IPS-18c (cell line): ENCODE measurements around the gene METTL26.

ENCODE experiments used
- H3K4me3 ChIP-seq: 2 replicates; pipeline ENCODE4 v1.7.0; 2013; ENCODE audit warnings: low read depth, mild to moderate bottlenecking, low read length, moderate library complexity; ENCODE audit not compliant: insufficient read depth
- H3K9me3 ChIP-seq: one replicate; pipeline ENCODE4 v1.6.1; 2013; ENCODE audit warnings: mild to moderate bottlenecking, low read length, moderate library complexity; ENCODE audit not compliant: control insufficient read depth, insufficient read depth

The METTL26 gene

DNA sequence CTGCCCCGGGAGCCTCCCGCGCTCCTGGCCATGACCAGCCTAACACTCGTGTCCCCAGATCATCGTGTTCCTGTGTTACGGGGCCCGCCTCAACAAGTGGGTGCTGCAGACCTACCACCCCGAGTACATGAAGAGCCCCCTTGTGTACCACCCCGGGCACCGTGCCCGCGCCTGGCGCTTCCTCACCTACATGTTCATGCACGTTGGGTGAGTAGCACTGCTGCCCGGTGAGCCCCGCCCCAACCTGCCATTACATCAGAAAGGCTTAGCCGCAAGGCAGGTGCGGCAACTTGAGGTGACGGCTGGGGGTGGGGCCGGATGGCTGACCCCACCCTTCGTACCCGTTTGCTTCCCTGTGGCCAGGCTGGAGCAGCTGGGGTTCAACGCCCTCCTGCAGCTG is 40.8 kb upstream of the METTL26 start:
- Histone ChIP-seq H3K9me3 (no peaks in the 10 kb centered on the region), H3K4me3 (peak overlapping the region; percentile 15; the same call in 1 of the 2 replicates)

DNA sequence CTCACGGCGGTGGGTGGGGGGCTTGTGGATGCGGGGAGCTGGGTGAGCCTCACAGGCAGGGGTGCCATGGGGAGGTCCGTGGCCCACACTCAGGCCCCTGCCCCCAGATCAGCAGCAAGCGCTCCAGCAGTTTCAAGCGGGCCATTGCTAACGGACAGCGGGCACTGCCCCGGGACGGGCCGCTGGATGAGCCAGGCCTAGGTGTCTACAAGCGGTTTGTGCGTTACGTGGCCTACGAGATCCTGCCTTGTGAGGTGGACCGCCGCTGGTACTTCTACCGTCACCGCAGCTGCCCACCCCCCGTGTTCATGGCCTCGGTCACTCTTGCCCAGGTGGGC is 40.4 kb upstream of the METTL26 start:
- H3K4me3 ChIP-seq = peak overlapping the region; percentile 15; the same call in 1 of the 2 replicates
- H3K9me3 ChIP-seq = no peaks in the 10 kb centered on the region

DNA sequence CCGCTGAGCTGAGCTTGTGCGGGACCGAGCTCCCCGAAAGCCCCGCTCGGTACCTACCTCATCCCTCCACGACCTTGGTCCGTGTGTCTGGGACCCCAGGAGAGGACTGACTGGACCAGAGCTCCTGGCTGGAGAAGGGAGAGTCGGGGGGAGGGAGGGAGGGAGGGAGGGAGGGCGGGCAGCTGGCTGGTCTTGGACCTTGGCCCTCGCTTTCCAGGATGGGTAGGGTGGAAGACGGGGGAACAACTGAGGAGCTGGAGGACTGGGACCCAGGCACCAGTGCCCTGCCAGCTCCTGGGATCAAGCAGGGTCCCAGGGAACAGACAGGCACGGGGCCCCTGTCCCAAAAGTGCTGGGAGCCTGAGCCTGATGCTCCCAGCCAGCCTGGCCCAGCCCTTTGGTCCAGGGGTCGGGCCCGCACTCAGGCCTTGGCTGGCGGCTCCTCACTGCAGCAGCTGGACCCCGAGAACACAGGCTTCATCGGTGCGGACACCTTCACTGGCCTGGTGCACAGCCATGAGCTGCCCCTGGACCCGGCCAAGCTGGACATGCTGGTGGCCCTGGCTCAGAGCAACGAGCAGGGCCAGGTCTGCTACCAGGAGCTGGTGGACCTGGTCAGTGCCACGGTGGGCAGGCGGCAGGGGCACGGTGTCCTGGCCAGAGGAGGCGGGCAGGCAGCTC is 39.9 kb upstream of the METTL26 start:
- peak overlapping the region; percentile 47 for H3K4me3 ChIP-seq

DNA sequence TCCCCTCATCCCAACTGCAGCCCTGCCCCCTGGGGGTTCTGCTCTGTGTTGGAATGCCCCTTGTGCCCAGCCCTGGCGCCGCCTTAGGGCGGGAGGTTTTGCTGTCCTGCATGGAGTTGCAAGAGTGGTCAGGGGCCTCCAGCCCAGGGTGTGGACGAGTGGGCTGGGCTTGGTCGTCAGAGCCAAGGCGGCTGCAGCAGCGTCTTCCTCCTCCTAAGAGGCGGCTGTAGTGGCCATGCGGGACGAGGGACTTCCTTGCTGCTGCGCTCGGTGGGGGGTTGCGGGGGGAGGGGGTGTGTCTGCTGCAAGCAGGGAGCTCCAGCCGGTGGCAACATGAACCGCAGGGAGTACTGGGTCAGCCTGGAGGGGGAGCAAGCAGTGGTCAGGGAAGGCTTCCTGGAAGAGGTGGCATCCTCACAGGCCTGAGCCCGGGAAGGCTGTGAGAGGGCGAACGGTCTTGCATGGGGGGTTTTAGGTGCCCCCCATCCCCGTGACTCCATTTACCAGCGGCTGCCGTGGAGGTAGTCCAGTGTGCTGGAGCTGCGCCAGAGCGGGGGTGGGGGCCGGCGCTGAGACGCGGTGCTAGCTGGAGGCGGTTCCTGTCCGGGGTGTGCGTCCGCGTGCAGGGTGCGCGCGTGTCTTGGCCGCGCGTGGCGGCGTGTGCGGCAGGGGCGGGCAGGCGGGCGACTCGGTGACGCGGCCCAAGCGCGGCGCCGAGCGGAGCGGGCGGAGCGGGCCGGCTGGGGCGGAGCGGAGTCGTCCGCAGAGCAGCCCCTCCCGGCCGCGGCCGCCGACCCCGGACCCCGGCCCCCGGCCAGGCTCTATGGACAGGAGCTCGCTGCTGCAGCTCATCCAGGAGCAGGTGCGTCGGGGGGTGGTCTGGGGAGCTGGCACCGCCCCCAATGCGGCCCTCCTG is 39.1 kb upstream of the METTL26 start, which contains the start of gene RHBDL1:
Gene RHBDL1, plus strand, starts transcription at position 704 of the 916 bp plus-strand sequence. Its CDS starts 120 bp downstream, at position 824.
- Histone ChIP-seq H3K4me3 (peak within 1 kb of the TSS; percentile 47), H3K9me3 (no peaks in the 10 kb centered on the region)

More for the DNA sequence above, 39.9 kb upstream of the METTL26 start:
- no peaks in the 10 kb centered on the region for H3K9me3 ChIP-seq

DNA sequence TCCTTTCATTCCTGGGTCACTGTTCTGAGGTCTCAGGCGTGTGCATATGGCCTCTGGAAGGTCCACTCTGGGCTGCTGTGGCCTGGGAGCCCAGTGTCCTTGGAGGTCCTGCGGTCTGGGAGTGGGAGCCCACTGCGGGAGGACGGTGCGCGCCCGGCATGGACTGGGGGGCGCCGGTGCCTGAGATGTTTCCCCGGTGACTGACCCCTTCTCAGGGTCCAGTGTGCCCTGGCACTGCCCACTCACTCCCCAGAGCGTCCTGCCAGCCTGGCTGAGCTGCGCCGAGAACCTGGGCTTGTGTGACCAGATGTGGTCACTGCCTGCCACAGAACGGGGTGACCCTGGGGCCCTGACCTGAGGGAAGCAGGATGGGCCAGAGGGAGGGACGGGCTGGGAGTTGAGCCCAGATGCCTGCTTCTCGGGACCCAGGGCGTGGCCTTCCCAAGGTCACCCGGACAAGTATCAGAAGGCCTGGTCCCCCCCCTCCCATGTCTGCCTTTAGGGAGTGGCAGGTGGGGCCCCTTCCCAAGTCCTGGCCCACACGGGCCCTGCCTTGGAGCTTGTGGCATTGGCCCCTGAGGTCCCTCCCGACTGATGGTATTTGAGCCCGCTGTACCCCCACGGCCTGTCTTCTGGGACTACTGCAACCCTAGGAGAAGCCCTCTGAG is 38.2 kb upstream of the METTL26 start:
- Histone ChIP-seq H3K4me3 (peak overlapping the region; percentile 0; the same call in 1 of the 2 replicates), H3K9me3 (no peaks in the 10 kb centered on the region)

DNA sequence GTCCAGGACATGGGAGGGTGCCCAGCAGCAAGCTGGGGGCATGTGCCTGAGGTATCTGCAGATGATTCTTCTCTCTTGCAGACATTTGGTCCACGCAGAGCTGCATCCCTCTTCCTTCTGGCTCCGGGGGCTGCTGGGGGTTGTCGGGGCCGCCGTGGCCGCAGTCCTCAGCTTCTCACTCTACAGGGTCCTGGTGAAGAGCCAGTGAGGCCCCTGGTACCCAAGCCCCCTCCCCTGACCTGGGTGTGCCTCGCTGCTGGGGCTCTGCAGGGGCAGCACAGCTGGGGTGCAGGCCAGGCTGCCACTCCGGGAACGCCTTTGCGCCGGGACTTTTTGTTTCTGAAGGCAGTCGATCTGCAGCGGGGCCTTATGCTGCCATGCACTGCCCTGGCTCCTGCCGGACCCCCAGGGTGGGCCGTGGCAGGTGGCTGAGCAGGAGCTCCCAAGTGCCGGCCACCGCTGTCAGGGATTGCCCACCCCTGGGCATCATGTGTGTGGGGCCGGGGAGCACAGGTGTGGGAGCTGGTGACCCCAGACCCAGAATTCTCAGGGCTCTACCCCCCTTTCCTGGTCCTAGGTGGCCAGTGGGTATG is 37.4 kb upstream of the METTL26 start:
- no peaks in the 10 kb centered on the region for H3K9me3 ChIP-seq
- H3K4me3 ChIP-seq = no peak overlapping the region

DNA sequence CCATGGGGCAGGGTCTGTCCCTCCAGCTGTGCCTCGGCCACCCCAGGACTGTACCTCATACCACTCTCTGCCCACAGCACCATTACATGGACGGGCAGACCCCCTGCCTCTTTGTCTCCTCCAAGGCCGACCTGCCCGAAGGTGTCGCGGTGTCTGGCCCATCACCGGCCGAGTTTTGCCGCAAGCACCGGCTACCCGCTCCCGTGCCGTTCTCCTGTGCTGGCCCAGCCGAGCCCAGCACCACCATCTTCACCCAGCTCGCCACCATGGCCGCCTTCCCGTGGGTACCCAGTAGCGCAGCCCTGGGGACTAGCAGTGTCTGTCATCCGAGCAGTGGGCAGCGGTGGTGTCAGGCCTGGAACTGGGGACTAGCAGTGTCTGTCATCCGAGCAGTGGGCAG is 36.7 kb upstream of the METTL26 start:
- no peaks in the 10 kb centered on the region for H3K9me3 ChIP-seq
- no peak overlapping the region for H3K4me3 ChIP-seq

DNA sequence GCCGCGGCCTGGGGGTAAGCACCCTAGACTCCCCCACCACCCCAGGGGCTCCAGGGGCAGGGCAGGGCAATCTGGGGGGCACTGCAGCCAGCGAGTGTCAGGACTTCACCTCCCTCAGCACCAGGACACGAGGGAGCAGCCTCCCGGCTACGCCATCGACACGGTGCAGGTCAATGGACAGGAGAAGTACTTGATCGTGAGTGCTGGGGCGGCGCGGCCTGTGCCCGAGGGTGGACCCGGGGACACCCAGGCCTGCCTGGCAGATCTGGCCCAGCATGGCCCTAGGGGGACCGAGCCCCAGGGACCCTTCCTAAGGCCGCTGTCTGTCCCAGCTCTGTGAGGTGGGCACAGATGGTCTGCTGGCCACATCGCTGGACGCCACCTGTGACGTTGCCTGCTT is 36.3 kb upstream of the METTL26 start:
- Histone ChIP-seq H3K4me3 (no peak overlapping the region), H3K9me3 (no peaks in the 10 kb centered on the region)

DNA sequence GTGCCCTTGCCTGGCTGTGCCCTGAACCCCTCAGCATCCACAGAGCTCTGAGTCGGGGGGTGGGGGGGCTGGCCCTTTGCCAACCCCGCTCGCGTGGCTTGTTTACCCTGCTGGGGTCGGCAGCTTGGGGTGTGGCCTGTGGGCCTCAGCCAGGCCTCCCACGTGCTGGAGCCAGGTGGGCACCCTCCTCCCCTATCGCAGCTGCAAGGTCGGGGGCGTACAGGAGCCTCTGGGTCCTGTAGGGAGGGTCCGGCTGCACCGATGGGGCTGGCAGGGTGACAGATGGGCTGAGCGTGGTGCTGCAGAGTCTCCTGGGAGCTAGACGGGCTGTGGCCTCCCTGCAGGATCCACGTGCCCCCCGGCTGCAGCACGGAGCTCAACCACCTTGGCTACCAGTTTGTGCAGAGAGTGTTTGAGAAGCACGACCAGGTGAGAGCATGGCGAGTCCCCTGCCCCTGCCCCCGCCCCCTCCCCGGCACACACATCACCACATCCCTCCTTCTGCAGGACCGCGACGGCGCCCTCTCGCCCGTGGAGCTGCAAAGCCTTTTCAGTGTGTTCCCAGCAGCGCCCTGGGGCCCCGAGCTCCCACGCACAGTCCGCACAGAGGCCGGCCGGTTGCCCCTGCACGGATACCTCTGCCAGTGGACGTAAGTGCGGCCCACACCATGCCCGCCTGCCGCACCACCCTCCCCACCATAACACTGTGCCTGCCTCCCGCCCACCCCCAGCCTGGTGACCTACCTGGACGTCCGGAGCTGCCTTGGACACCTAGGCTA is 35.4 kb upstream of the METTL26 start:
- no peaks in the 10 kb centered on the region for H3K9me3 ChIP-seq
- no peak overlapping the region for H3K4me3 ChIP-seq

DNA sequence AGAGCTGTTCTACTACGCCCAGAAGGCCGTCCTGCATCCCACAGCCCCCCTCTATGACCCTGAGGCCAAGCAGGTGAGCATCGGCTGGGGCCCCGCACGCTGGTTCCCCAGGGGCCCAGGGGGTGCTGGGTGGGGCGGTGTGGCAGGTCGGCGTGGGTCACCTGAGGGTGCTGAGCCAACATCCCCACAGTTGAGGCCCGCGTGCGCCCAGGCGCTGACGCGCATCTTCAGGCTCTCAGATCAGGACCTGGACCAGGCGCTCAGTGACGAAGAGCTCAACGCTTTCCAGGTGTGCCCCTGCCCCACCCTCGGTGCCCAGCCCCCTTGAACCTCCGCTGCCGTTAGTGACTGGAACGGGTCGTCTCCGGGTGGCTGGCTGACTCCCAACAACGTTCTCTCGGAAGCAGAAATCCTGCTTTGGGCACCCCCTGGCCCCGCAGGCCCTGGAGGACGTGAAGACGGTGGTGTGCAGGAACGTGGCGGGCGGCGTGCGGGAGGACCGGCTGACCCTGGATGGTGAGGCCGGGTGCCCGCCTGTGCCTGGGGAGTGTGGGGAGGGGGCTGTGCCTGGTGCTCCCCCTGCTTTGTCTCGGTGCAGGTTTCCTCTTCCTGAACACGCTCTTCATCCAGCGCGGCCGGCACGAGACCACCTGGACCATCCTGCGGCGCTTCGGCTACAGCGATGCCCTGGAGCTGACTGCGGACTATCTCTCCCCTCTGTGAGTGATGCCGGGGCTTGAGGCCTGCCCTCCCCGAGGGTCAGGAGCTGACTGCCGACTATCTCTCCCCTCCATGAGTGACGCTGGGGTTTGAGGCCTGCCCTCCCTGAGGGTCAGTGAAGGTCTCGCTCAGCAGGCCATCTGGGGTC is 34.6 kb upstream of the METTL26 start:
- Histone ChIP-seq H3K4me3 (no peak overlapping the region), H3K9me3 (no peaks in the 10 kb centered on the region)

DNA sequence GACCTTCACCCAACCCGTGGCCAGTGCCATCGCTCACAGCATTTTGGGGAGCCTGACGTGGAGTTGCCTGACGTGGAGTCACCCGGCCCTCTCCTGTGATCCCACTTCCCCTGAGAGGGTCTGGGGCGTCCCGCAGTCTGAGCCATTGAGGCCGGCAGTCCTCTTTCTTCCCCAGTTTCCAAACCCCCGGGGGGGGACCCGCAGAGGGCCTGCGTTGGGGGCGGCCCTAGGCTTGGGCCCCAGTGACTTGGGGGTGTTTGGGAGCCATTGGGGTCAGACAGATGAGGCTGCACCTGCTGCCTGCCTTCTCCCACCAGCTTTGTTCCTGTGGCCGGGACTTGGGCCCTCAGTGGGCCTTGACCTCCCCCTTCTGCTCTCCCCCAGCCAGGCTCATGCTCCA is 33.6 kb upstream of the METTL26 start:
- Histone ChIP-seq H3K4me3 (no peak overlapping the region), H3K9me3 (no peaks in the 10 kb centered on the region)

DNA sequence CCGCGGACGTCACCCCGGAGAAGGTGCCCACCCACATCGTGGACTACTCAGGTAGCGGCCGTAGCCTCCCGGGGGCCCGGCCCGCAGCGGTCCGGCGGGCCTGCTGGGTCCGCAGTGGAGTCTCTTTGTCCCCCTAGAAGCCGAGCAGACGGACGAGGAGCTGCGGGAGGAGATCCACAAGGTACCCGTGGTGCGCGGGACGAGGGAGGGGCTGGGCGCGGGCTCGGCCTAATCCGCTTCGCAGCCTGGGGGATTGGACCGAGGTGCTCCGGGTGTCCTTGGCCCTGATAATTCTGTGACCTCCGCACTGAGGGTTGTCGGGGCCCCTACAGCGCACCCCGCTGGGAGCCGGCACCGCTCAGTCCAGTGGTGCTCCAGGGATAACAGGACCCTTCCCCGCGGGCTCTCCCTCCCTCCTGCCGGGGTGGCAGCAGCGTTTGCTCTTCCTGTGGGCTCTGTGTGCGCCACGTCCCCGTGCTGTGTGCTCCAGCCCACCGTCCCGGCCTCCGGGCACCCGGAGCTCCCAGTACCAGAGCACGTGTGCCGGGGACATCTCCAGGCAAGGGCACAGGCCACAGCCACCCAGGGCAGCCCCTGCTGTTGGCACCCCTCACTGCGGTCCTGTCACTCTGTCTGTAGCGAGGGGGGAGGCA is 32.5 kb upstream of the METTL26 start:
- Histone ChIP-seq H3K9me3 (no peaks in the 10 kb centered on the region), H3K4me3 (peak overlapping the region; percentile 87)

DNA sequence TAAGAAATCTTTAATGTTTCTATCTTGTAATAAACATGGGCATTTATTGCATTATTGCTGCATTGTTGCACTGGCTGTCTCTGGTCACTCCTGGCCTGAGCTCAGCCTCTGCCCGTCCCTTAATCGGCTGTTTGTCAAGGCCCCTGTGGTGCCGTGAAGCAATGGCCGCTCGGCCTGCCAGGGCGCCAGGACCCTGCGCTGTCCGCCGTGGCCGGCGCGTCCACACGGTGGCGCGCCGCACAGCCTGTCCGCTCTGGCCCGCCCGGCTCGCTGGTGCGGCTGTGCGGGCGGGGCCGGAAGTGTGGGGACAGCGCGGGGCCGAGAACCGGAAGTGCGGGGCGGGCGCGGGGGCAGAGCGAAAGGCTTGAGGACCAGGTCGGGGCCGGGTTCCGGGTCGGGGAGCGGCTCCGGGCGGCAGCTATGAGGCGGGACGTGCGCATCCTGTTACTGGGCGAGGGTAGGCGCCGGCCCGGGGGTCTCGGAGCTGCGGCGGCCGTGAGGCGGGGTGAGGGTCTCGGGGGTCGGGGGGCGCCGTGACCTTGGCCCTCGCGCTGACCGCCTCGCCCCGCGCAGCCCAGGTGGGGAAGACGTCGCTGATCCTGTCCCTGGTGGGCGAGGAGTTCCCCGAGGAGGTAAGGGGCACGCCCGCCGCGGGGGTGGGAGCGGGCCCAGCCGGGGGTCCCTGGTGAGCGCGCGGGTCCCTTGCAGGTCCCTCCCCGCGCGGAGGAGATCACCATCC is 31.8 kb upstream of the METTL26 start, which contains the start of gene RHOT2:
Gene RHOT2, plus strand, starts transcription at position 353 of the 739 bp plus-strand sequence. Its CDS starts 68 bp downstream, at position 421.
- Histone ChIP-seq H3K9me3 (no peaks in the 10 kb centered on the region), H3K4me3 (peak within 1 kb of the TSS; percentile 87)

DNA sequence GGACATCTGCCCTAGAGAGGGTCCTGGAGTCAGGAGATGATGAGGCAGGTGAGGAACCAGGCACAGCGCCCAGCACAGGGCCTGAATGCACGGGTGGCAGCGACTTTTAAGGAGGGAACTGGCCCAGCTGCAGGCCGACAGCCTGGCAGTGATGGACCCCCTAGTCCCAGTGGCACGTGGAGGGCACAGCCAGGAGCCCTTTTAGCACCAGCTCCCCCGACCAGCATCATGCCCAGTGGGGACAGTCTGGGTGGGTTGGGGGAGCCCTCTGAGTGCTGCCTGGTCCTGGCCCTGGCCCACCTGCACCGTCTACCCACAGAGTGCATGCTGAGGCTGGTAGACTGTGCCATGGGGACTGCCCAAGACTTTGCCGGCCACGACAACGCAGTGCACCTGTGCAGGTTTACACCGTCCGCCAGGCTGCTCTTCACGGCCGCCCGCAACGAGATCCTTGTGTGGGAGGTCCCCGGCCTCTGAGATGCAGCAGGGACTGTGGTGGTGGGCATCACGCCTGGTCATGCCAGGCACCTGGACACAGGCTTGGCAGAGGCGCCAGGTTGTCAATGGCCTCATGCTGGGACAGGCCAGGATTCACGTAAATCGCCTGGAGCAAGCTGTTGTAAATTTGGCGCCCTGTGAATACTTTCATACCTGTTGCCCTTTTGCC is 31.1 kb upstream of the METTL26 start:
- H3K9me3 ChIP-seq = no peaks in the 10 kb centered on the region
- H3K4me3 ChIP-seq = no peak overlapping the region
